A549 (cell line): ENCODE data around the gene TMIGD1. TPM values are rescaled to one million over a fixed set of nuclear protein-coding genes. Genes with fewer than 3 reads are reported as not detected.
"Not testable (repeated sequence)": the region's sequence is repeated elsewhere in the genome, so short reads cannot be mapped to it uniquely, and the experiment has no call there.

ENCODE experiments used
- ATAC-seq, 2 experiments: fragments of 200-7000 bp in 1 of 2; fragments of >200 bp in 1 of 2; cut with Nextera tagmentation in 1 of 2; cut with Tn5 transposase in 1 of 2; 3 replicates each; pipeline versions ENCODE4 v1.8.0 to v1.9.1; 2018 to 2020; ENCODE audit warnings: mild to moderate bottlenecking in 1 of 2, moderate library complexity in 1 of 2
- CTCF ChIA-PET: fragments of 300-600 bp; sonication (Branson Sonifier 250); formaldehyde crosslinking; extraction: SDS; loops from one replicate; lab custom pipeline; 2021; ENCODE audit warnings: antibody characterized with exemption, inconsistent platforms; lab: Yijun Ruan, JAX
- POLR2A ChIA-PET: fragments of 350-600 bp; formaldehyde crosslinking; extraction: SDS; loops from one replicate; lab custom pipeline; 2021; ENCODE audit warnings: antibody characterized with exemption, inconsistent platforms; lab: Yijun Ruan, JAX
- DNase-seq, 2 experiments: peaks; one replicate each; pipeline versions ENCODE4 v3.0.0 to v3.0.0-alpha.2; 2011 to 2016; ENCODE audit warnings: low read depth in 1 of 2, low spot score in 1 of 2
- FAIRE-seq: peaks from 2 replicates; lab custom pipeline; 2011; peaks lifted over from hg19 to GRCh38; lab: Jason Lieb, UNC
- H3K27ac ChIP-seq, 2 experiments: fragments of >200 bp; sonication (Bioruptor Twin); formaldehyde crosslinking; 3 replicates each; pipeline ENCODE4 v1.5.1; 2016 to 2017
- H3K4me1 ChIP-seq: fragments of >200 bp; sonication (Bioruptor Twin); formaldehyde crosslinking; 3 replicates; pipeline ENCODE4 v1.6.1; 2016
- H3K4me2 ChIP-seq: fragments of >200 bp; sonication (Bioruptor Twin); formaldehyde crosslinking; 3 replicates; pipeline ENCODE4 v1.6.1; 2016
- H3K4me3 ChIP-seq: fragments of >200 bp; sonication (Bioruptor Twin); formaldehyde crosslinking; 3 replicates; pipeline ENCODE4 v1.5.1; 2016
- H3K9me3 ChIP-seq: fragments of >200 bp; sonication (Bioruptor Twin); formaldehyde crosslinking; 3 replicates; pipeline ENCODE4 v1.6.1; 2016
- ATOH8 ChIP-seq: fragments of 250-450 bp; sonication (Bioruptor Pico); IDR thresholded peaks from 2 replicates; pipeline ENCODE4 v1.5.0; 2020; ENCODE audit warnings: low read depth, mild to moderate bottlenecking, moderate library complexity
- EHF ChIP-seq: fragments of 250-450 bp; sonication (Bioruptor Pico); IDR thresholded peaks from 2 replicates; pipeline ENCODE4 v1.5.0; 2020; ENCODE audit warnings: mild to moderate bottlenecking
- EHMT2 ChIP-seq: fragments of 200-600 bp; sonication (generic); IDR thresholded peaks from 2 replicates; pipeline ENCODE4 v1.6.1; 2016; ENCODE audit warnings: antibody characterized with exemption, low read depth, mild to moderate bottlenecking, moderate library complexity
- FOSB ChIP-seq: fragments of 250-450 bp; sonication (Bioruptor Pico); IDR thresholded peaks from 2 replicates; pipeline ENCODE4 v1.5.0; 2020; ENCODE audit warnings: mild to moderate bottlenecking, moderate library complexity
- FOXS1 ChIP-seq: fragments of 250-450 bp; sonication (Bioruptor Pico); IDR thresholded peaks from 2 replicates; pipeline ENCODE4 v1.5.0; 2020; ENCODE audit warnings: mild to moderate bottlenecking, moderate library complexity
- GATA3 ChIP-seq: IDR thresholded peaks from 2 replicates; pipeline ENCODE4 v1.6.1; 2012; ENCODE audit warnings: borderline replicate concordance
- HOXB5 ChIP-seq: fragments of 250-450 bp; sonication (Bioruptor Pico); IDR thresholded peaks from 2 replicates; pipeline ENCODE4 v1.5.0; 2020; ENCODE audit warnings: mild to moderate bottlenecking, moderate library complexity
- NFE2L2 ChIP-seq: fragments of 150-350 bp; conservative IDR thresholded peaks from 2 replicates; pipeline ENCODE4 v1.6.1; 2014; ENCODE audit warnings: low read length
- NPAS2 ChIP-seq: fragments of 250-450 bp; sonication (Bioruptor Pico); IDR thresholded peaks from 2 replicates; pipeline ENCODE4 v1.8.0; 2022; ENCODE audit warnings: mild to moderate bottlenecking, moderate library complexity, borderline replicate concordance
- RARB ChIP-seq: fragments of 250-450 bp; sonication (Bioruptor Pico); IDR thresholded peaks from 2 replicates; pipeline ENCODE4 v1.8.0; 2021; ENCODE audit warnings: mild to moderate bottlenecking, moderate library complexity
- RNF2 ChIP-seq: fragments of 200-600 bp; sonication (generic); IDR thresholded peaks from 2 replicates; pipeline ENCODE4 v1.6.1; 2016; ENCODE audit warnings: low read depth, mild to moderate bottlenecking, antibody characterized with exemption, moderate library complexity, borderline replicate concordance
- SREBF2 ChIP-seq: fragments of 450-650 bp; IDR thresholded peaks from 2 replicates; pipeline ENCODE4 v1.6.1; 2014; ENCODE audit warnings: mild to moderate bottlenecking, moderate library complexity
- ZFP36 ChIP-seq: fragments of 450-650 bp; IDR thresholded peaks from 2 replicates; pipeline ENCODE4 v1.6.1; 2014; ENCODE audit warnings: borderline replicate concordance; ENCODE audit not compliant: partially characterized antibody
- ZNF302 ChIP-seq: fragments of 250-450 bp; sonication (Bioruptor Pico); IDR thresholded peaks from 2 replicates; pipeline ENCODE4 v1.9.0; 2021; ENCODE audit warnings: inconsistent platforms, mild to moderate bottlenecking, moderate library complexity
- WGBS: methylation state at CpG from one replicate; pipeline ENCODE4 v1.1.6; 2017; ENCODE audit errors: missing lambda C conversion rate; 5-methylcytosine and 5-hydroxymethylcytosine counted together
- polyA plus RNA-seq, 4 experiments: library from polyadenylated mRNA; depleted of rRNA in 3 of 4; stranded (reverse); fragments of >200 nt; fragmentation: RNase III in 1 of 4; extraction: RNeasy Plus Mini Kit Qiagen cat#74134 plus additional on column Dnase treatment in 1 of 4; gene quantifications; 2 replicates in 3 of 4; 3 replicates in 1 of 4; pipeline ENCODE4 v1.2.3, GENCODE V29; 2011 to 2017
- TF ChIP-seq, protein P1 (sequence below): fragments of 200-600 bp; sonication (generic); IDR thresholded peaks from 2 replicates; pipeline ENCODE4 v1.6.1; 2016; ENCODE audit warnings: antibody characterized with exemption, mild to moderate bottlenecking, moderate library complexity

The TMIGD1 gene
- polyA plus RNA-seq, 2 of the 4 experiments (the other 2 are of a cell fraction) = not detected

DNA sequence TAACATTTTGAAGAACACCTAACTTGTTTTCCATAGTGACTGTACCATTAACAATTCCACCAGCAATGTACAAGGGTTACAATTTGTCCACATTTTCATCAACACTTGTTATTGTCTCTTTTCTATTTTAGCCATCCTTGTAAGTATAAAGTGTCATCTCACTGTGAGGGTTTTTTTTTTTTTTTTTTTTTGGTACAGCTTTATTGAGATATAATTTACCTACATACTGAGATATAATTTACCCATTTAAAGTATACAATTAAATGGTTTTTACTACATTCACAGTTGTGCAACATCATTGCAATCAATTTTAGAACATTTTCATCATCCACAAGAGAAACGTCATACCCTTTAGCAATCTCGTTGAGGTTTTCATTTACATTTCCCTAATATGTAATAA lies 17.9 kb upstream of the TMIGD1 start:
- DNase-seq = no peak
- no peak for ATAC-seq
- ChIA-PET CTCF (interaction anchor here (1.4 to 1.7 kb wide), 3 partner anchors 11 to 12 kb away, joined by 4 to 6 read pairs (median 5); no protein-coding TSS in a partner anchor), POLR2A (no interaction called here)
- no peak for FAIRE-seq
- Histone ChIP-seq H3K4me2 (no peak overlapping the region), H3K9me3 (peaks cover 3% of the 10 kb centered on the region; the same call in 1 of the 3 replicates), H3K4me3 (no peak overlapping the region), H3K4me1 (no peaks in the 10 kb centered on the region), H3K27ac (no peak overlapping the region)
- TF ChIP-seq ZNF302 (CRISPR knock-in tag) (no peak), ZFP36 (peak; percentile 73)
- WGBS = 80% methylated on average over 2 of the region's 2 CpGs

DNA sequence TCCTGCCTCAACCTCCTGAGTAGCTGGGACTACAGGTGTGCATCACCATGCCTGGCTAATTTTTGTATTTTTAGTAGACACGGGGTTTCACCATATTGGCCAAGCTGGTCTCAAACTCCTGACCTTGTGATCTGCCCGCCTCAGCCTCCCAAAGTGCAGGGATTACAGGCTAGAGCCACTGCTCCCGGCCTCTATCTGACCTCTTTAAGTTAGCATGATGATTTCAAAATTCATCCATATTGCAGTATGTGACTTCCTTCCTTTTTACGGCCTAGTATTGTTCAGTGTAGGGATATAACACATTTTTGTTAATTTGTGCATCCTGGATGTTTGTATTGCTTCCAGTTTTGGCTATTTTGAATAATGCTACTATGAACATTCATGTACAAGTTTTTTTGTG lies 17.4 kb upstream of the TMIGD1 start:
- H3K27ac ChIP-seq, DNase-seq, POLR2A ChIA-PET, H3K4me2 ChIP-seq, H3K4me3 ChIP-seq, H3K4me1 ChIP-seq, H3K9me3 ChIP-seq, ATAC-seq, FAIRE-seq: not testable (repeated sequence)
- CTCF ChIA-PET = interaction anchor here (1.4 to 2.2 kb wide), 3 partner anchors 10 to 17 kb away, joined by 5 to 8 read pairs (median 6); partner anchors contain the start of gene TMIGD1
- 81% methylated on average over 4 of the region's 4 CpGs for WGBS

GRCh38 chr17:30349252-30349651 lies 15.4 kb upstream of the TMIGD1 start:
- WGBS = 97% methylated on average over 1 of the region's 1 CpG
- H3K4me3 ChIP-seq = no peak overlapping the region
- H3K27ac ChIP-seq = no peak overlapping the region
- DNase-seq (no peak), ATAC-seq (no peak)
- CTCF ChIA-PET = interaction anchor here (1.0 to 2.2 kb wide), 8 partner anchors 9 to 19 kb away, joined by 3 to 12 read pairs (median 5); partner anchors contain the start of gene TMIGD1
- POLR2A ChIA-PET = no interaction called here
- H3K9me3 ChIP-seq = peaks cover 3% of the 10 kb centered on the region; the same call in 1 of the 3 replicates
- no peak overlapping the region for H3K4me2 ChIP-seq
- TF ChIP-seq RARB (no peak), NFE2L2 (no peak)
- TF ChIP-seq, all 56 proteins: peak for 0
- FAIRE-seq = no peak
- peaks cover 24% of the 10 kb centered on the region for H3K4me1 ChIP-seq

- WGBS = 38% methylated on average over 4 of the region's 4 CpGs
- ATAC-seq (no peak), DNase-seq (no peak), FAIRE-seq (no peak)
- H3K4me1 ChIP-seq = peaks cover 31% of the 10 kb centered on the region
- peak overlapping the region in 1 of 2 experiments; percentile 3; a peak in 1 of 6 replicates for H3K27ac ChIP-seq
- TF ChIP-seq HOXB5 (no peak), GATA3 (no peak), NPAS2 (CRISPR knock-in tag) (no peak), EHF (CRISPR knock-in tag) (no peak), EHMT2 (no peak), ATOH8 (CRISPR knock-in tag) (no peak), SREBF2 (no peak), RNF2 (no peak), FOXS1 (no peak), FOSB (CRISPR knock-in tag) (no peak)
- TF ChIP-seq, protein P1, sequence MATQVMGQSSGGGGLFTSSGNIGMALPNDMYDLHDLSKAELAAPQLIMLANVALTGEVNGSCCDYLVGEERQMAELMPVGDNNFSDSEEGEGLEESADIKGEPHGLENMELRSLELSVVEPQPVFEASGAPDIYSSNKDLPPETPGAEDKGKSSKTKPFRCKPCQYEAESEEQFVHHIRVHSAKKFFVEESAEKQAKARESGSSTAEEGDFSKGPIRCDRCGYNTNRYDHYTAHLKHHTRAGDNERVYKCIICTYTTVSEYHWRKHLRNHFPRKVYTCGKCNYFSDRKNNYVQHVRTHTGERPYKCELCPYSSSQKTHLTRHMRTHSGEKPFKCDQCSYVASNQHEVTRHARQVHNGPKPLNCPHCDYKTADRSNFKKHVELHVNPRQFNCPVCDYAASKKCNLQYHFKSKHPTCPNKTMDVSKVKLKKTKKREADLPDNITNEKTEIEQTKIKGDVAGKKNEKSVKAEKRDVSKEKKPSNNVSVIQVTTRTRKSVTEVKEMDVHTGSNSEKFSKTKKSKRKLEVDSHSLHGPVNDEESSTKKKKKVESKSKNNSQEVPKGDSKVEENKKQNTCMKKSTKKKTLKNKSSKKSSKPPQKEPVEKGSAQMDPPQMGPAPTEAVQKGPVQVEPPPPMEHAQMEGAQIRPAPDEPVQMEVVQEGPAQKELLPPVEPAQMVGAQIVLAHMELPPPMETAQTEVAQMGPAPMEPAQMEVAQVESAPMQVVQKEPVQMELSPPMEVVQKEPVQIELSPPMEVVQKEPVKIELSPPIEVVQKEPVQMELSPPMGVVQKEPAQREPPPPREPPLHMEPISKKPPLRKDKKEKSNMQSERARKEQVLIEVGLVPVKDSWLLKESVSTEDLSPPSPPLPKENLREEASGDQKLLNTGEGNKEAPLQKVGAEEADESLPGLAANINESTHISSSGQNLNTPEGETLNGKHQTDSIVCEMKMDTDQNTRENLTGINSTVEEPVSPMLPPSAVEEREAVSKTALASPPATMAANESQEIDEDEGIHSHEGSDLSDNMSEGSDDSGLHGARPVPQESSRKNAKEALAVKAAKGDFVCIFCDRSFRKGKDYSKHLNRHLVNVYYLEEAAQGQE = no peak
- no peak overlapping the region for H3K4me2 ChIP-seq
- no peak overlapping the region for H3K4me3 ChIP-seq
- ChIA-PET POLR2A (no interaction called here), CTCF (interaction anchor here (1.0 to 4.0 kb wide), 6 partner anchors 8 to 129 kb away, joined by 3 to 26 read pairs (median 3); partner anchors contain the start of gene GOSR1)
- no peaks in the 10 kb centered on the region; the same call in 2 of the 3 replicates for H3K9me3 ChIP-seq
Observed at GRCh38 chr17:30347488-30347887, 13.6 kb upstream of the TMIGD1 start.
